Activated CD4-positive, CD25-positive, alpha-beta regulatory T cell treated with anti-CD3 and anti-CD28 coated beads, Interleukin-2, amount 50 U/mL, for 72 hours (primary cell): ENCODE results near the gene SFRP4.

Experiments used
- DNase-seq: peaks from one replicate; pipeline ENCODE4 v3.0.0; 2021

Gene SFRP4

DNA sequence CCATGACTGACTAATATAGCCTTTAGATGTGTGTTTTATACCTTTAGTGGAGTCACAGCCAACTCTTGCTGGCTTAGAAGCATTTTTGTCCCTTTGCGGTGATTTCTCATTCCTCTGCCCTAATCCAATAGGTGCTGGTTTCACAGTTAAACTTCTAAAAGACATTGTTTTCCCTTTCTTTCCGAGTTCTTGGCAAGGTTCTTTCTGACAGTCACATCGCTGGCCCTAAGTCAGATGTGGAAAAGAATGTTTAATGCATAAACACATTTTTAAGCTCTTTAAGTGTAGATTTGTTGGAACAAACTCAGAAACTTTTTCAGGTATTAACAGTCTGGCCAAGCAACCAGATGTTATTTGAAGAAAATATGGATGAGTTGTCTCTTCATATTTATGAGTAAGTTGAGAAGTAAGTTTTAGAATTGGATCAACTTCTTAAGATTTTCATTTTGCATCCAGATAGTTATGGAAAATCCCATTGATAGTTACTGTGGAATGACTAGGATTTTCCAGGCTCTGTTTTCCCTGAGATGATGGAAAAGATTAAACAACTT, 7.9 kb upstream of the SFRP4 start:
- DNase-seq, result no peak

DNA sequence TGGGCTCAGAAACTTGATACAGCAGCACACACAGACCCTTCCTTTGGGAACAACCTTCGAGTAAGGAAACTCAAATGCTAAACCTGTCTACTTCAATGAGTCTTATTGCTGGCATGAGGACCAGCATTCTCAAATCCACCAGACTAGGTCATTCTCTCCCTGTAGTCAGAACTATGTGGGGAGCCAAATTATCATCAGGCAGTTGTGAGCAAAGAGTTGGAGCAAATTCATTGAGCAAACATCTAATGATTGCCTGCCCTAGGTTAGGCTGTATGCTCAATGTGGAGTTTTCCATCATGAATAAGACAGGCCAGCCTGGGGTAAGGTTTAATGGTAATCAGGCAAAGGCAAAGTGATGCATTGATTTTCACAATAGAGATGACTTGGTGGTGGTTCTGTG, 7.4 kb upstream of the SFRP4 start:
- DNase-seq, result no peak

GRCh38 chr7:37921876-37922275, 5.3 kb upstream of the SFRP4 start:
- no peak for DNase-seq

DNA sequence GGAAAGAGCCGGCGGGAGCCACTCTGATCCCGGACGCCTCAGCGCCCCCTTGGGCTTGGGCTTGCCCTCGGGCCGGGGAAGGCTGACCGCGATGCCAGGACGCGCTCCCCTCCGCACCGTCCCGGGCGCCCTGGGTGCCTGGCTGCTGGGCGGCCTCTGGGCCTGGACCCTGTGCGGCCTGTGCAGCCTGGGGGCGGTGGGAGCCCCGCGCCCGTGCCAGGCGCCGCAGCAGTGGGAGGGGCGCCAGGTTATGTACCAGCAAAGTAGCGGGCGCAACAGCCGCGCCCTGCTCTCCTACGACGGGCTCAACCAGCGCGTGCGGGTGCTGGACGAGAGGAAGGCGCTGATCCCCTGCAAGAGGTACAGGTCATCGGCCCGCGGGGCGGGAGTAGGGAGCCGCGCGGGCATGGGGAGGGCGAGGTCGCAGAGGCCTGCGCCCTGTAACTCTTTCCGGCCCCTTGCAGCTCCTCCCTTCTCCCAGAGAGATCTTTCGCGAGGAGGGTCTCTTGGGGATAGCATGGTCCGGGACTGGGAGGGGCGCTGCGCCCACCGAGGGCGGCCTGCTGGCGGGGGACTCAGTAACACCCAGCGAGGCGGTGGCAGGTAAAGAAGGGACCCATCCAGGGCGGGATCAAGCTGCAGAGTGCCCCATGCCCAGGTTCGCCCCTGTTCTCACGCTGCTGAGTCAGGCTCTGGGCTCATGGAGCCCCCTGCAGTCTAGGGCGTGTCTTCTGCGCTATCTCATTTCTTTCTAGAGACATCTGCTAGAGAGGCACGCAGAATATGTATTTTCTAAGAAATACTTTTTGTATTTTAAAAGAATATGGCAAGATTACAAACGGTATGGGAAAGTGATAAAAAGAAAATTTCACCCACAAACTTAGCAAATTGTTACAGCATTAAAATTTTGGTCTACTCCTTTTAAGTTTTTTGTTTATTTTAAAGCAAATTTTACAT, 4.5 kb upstream of the SFRP4 start:
- DNase-seq, result no peak

DNA sequence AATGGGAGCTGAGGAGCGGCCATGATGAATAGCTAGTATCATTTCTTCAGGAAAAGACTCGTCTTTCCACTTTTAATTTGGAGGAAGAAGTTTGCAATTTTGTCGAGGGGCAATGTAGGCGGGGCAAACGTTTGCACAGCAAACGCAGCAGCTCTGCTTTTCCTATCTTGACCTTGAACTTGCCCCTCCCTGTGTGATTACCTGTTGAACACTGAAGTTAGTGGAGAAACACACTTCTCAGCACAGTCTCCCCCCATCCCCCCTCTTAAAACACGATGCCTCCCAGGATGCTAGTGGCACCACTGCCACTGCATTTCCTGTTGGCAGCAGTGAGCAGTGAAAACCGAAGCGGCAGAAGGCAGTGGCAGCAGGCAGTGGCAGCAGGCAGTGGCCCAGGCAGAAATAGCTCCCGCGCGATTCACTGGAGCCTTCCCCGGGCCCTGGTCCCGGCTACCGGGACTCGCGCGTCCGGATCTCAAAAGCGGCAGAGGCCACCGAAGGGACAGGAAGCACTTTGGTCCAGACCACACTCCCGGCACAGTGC, 3.8 kb upstream of the SFRP4 start, which contains the start of gene EPDR1:
Gene EPDR1, plus strand, starts transcription at position 336 of the 544 bp plus-strand sequence. CDS start 300 bp downstream, outside the sequence.
- no peak for DNase-seq

GRCh38 chr7:37918526-37918925, 1.9 kb upstream of the SFRP4 start:
- no peak for DNase-seq

GRCh38 chr7:37916017-37916672, 472 bp downstream of the SFRP4 start:
- DNase-seq, result no peak

- DNase-seq, result no peak
These were observed 1.2 kb downstream of the SFRP4 start for GRCh38 chr7:37915438-37915837.

GRCh38 chr7:37912756-37913155, 3.9 kb downstream of the SFRP4 start:
- DNase-seq, result no peak

DNA sequence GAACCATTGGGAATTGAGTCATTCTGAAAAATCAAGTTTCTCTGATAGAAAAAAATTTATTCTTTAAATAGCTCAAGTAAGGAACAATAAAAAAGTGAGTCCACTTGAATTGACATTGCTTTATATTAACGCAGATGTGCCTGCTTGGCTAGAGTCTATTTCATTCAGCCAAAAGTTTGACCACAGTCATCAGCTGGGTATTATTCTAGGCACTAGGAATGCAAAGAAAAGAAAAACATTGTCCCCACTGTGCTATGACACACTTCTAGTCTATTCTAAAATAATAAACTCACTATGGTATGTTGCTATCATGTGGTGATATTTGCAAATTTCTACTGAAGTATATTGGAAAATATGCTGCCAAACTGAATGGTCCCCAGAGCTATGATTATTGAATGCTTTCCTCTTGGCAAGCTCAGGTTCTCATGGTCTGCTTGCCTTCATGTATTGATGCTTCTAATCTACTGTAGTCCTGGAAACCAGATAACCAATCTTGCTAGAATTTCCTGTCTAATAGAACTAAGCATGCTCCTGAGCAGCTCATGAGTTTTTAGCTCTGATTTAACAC, 8.3 kb downstream of the SFRP4 start:
- DNase-seq, result no peak

- no peak for DNase-seq
These were observed 14.6 kb downstream of the SFRP4 start for GRCh38 chr7:37901890-37902524.

DNA sequence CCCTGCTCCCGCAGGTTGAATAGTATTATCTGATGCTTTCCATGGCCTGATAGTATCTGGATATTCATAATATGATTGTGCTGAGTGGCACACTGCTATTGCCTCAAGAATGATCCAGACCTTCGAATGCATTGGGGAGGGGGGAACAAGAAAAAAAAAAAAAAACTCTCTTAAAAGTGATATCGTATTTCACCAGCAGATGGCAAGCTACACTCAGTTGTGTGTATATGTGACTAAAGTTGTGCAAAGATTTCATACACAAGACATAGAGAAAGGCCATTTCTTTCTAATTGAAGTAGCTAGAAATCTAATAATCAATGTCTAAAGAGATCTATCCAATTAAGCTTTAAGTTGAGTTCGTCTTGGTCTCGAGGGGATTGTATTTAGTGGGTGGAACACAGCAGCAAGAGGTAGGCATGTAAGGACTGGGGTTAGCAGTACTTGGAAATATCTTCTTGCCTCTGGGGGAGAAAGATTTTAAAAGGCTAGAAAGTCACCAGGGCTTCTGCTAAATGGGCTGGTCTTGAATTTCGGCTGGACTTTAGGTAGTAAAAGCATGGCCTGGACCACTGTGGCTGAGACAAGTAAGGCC, 15.3 kb downstream of the SFRP4 start:
- DNase-seq, result no peak

DNA sequence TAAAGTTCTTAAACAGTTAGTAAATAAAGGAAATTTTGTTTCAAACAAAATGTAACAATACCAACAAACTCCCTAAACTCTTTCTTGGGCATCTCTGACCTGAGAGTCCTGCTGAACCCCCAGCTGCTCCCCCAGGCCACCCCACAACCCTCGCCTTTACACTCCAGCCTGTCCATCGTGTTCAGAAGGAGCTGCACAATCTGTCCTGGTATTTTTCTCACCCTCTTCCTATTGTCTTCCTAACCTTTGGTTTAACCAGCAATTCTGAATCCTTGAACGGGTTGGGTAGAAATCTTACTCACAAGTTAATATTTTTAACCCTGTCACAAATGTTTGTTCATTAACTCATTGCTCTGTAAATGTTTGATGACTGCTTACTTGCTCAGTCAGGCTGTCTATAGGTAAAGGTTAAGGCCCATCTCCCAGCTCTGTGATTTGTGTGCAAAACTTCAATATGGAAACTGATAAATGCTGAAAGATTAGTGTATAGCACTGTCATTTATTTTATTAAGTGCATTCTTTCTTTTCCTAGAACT, 16.8 kb downstream of the SFRP4 start:
- DNase-seq, result no peak

DNA sequence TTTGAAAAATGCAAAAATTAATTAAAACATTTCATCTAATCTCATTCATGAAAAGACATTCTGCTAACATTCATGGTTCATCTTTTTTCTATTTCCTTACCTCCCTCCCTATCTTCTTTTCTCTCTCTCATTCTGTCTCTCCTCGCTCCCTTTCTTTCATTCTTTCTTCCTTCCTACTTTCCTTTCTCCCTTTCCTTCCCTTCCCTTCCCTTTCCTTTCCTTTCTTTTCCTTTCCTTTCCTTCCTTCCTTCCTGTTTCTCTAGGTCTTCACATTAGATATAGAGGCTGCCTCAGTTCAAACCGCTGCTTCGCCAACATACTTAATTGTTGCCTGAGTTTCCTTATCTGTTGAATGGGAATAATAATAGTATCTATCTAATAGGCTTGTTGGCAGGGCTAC, 21.9 kb downstream of the SFRP4 start:
- no peak for DNase-seq

- DNase-seq, result no peak
These were observed 23.3 kb downstream of the SFRP4 start for GRCh38 chr7:37893359-37893758.

GRCh38 chr7:37882086-37882485, 34.5 kb downstream of the SFRP4 start:
- no peak for DNase-seq
